DOHH2 (cell line): Measurements from ENCODE around the gene FBXL5.

Source experiments
- H3F3A ChIP-seq: fragments of 200-600 bp; sonication (generic), shearing (Covaris generic); 2 replicates; pipeline ENCODE4 v1.6.0; 2016; ENCODE audit warnings: antibody characterized with exemption, mild to moderate bottlenecking; ENCODE audit not compliant: control insufficient read depth, insufficient read depth
- H3K27ac ChIP-seq: fragments of 200-600 bp; sonication (generic); 2 replicates; pipeline ENCODE4 v1.5.1; 2014; ENCODE audit warnings: low read depth, mild to moderate bottlenecking, low read length, moderate library complexity
- H3K27me3 ChIP-seq: fragments of 200-600 bp; sonication (generic); 2 replicates; pipeline ENCODE4 v1.6.1; 2014; ENCODE audit warnings: mild to moderate bottlenecking, low read length, mixed read lengths; ENCODE audit not compliant: control insufficient read depth
- H3K36me3 ChIP-seq: fragments of 200-600 bp; sonication (generic); 2 replicates; pipeline ENCODE4 v1.6.1; 2014; ENCODE audit warnings: mild to moderate bottlenecking, low read length, moderate library complexity, mixed read lengths; ENCODE audit not compliant: control insufficient read depth
- H3K4me1 ChIP-seq: fragments of 200-600 bp; sonication (generic); 2 replicates; pipeline ENCODE4 v1.6.1; 2014; ENCODE audit warnings: mild to moderate bottlenecking, low read length, mixed read lengths; ENCODE audit not compliant: control insufficient read depth
- H3K4me2 ChIP-seq: fragments of 200-600 bp; sonication (generic); 2 replicates; pipeline ENCODE4 v1.6.0; 2014; ENCODE audit warnings: mild to moderate bottlenecking, low read length, moderate library complexity
- H3K4me3 ChIP-seq: fragments of 200-600 bp; sonication (generic); 2 replicates; pipeline ENCODE4 v1.5.1; 2014; ENCODE audit warnings: mild to moderate bottlenecking, low read length, mixed read lengths
- H3K79me2 ChIP-seq: fragments of 200-600 bp; sonication (generic); 2 replicates; pipeline ENCODE4 v1.6.1; 2014; ENCODE audit warnings: mild to moderate bottlenecking, low read length, mixed read lengths; ENCODE audit not compliant: control insufficient read depth
- H3K9me2 ChIP-seq: fragments of 200-600 bp; sonication (generic); replicated peaks from 2 replicates; pipeline ENCODE4 v1.6.1; 2014; ENCODE audit warnings: mild to moderate bottlenecking, low read length, mixed read lengths; ENCODE audit not compliant: control insufficient read depth
- H3K9me3 ChIP-seq: fragments of 200-600 bp; sonication (generic); 2 replicates; pipeline ENCODE4 v1.6.1; 2014; ENCODE audit warnings: antibody characterized with exemption, low read length, mixed read lengths; ENCODE audit not compliant: control insufficient read depth, insufficient read depth
- H4K20me1 ChIP-seq: fragments of 200-600 bp; sonication (generic); 2 replicates; pipeline ENCODE4 v1.6.0; 2014; ENCODE audit warnings: low read depth, mild to moderate bottlenecking, antibody characterized with exemption, low read length, moderate library complexity; ENCODE audit not compliant: control insufficient read depth, insufficient read depth
- CTCF ChIP-seq: fragments of 200-600 bp; sonication (generic); IDR thresholded peaks from one replicate; pipeline ENCODE4 v1.5.1; 2014; ENCODE audit warnings: antibody characterized with exemption, mild to moderate bottlenecking, low read depth, low read length; ENCODE audit not compliant: poor library complexity, severe bottlenecking
- EZH2phosphoT487 ChIP-seq: fragments of 200-600 bp; sonication (generic); IDR thresholded peaks from 2 replicates; pipeline ENCODE4 v1.6.1; 2017; ENCODE audit warnings: borderline replicate concordance, mild to moderate bottlenecking, antibody characterized with exemption, low read length, moderate library complexity, mixed read lengths

FBXL5 gene

GRCh38 chr4:15691346-15692135 is 36.4 kb upstream of the FBXL5 start:
- Histone ChIP-seq H3K27ac (no peak overlapping the region), H3K27me3 (no peaks in the 10 kb centered on the region), H4K20me1 (no peaks in the 10 kb centered on the region), H3K9me3 (no peaks in the 10 kb centered on the region), H3K9me2 (no peaks in the 10 kb centered on the region), H3K4me3 (no peak overlapping the region), H3K36me3 (peaks cover 20% of the 10 kb centered on the region), H3K4me2 (no peak overlapping the region), H3F3A (no peaks in the 10 kb centered on the region; the same call in 1 of the 2 replicates), H3K4me1 (no peaks in the 10 kb centered on the region), H3K79me2 (no peaks in the 10 kb centered on the region)
- TF ChIP-seq CTCF (no peak), EZH2phosphoT487 (no peak)

GRCh38 chr4:15690020-15690809 is 35.1 kb upstream of the FBXL5 start:
- H3F3A ChIP-seq: no peaks in the 10 kb centered on the region; the same call in 1 of the 2 replicates
- no peak overlapping the region for H3K4me2 ChIP-seq
- H3K4me3 ChIP-seq: no peak overlapping the region
- no peaks in the 10 kb centered on the region for H3K9me2 ChIP-seq
- no peak overlapping the region for H3K27ac ChIP-seq
- H3K36me3 ChIP-seq: peaks cover 33% of the 10 kb centered on the region
- H3K79me2 ChIP-seq: peaks cover 3% of the 10 kb centered on the region
- H3K27me3 ChIP-seq: no peaks in the 10 kb centered on the region
- no peaks in the 10 kb centered on the region for H3K4me1 ChIP-seq
- no peaks in the 10 kb centered on the region for H3K9me3 ChIP-seq
- H4K20me1 ChIP-seq: no peaks in the 10 kb centered on the region
- TF ChIP-seq EZH2phosphoT487: no peak
- TF ChIP-seq CTCF: no peak

- no peaks in the 10 kb centered on the region for H4K20me1 ChIP-seq
- no peak overlapping the region for H3K4me2 ChIP-seq
- H3K79me2 ChIP-seq: peaks cover 9% of the 10 kb centered on the region
- H3K9me2 ChIP-seq: no peaks in the 10 kb centered on the region
- no peaks in the 10 kb centered on the region for H3K4me1 ChIP-seq
- H3K27me3 ChIP-seq: no peaks in the 10 kb centered on the region
- no peak overlapping the region for H3K4me3 ChIP-seq
- H3K27ac ChIP-seq: no peak overlapping the region
- H3K36me3 ChIP-seq: peaks cover 39% of the 10 kb centered on the region
- H3K9me3 ChIP-seq: no peaks in the 10 kb centered on the region
- H3F3A ChIP-seq: no peaks in the 10 kb centered on the region; the same call in 1 of the 2 replicates
- TF ChIP-seq EZH2phosphoT487: no peak
- no peak for TF ChIP-seq CTCF
These were observed 34.4 kb upstream of the FBXL5 start for GRCh38 chr4:15689540-15689939.
